ENCODE data around the gene XPR1. TPM values are rescaled to one million over a fixed set of nuclear protein-coding genes. Genes with fewer than 3 reads are reported as not detected.

The XPR1 gene
- total RNA-seq, 1 donor from 2014 or later = 26.0 TPM

DNA sequence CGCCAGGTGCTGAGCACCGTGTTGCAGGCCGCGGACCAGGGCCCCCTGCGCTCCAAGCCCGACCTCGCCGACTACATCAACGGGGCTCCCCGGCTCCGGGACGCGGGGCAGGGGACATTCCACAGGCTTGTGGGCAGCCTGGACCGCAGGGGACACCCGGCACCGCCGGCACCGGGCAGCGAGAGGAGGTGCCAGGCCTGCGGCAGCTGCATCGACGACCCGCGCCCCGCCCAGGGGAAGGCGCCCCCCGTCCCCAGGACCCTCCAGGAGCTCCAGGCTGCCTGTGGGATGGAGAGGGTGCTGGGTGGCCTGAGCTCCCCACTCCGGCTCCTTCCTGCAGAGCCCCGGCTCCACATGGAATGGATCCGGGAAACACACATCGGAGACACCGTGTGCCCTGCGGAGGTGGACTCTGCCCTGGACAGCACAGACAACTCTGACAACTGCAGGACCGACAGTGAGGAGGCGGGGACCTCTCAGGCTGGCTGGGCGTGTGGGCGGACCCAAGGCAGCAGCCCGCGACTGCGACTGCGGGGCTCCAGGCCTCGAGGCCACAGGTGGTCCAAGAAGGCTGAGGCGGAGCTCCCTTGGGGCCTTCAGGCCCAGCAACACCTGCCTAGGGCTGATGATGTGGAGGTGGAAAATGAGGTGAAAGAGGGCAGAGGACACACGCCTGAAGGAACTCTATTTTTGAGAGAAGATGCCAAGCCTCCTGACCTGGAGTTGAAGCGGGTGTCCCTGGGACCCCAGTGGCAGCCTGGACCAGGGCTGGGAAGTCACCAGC lies 303.7 kb downstream of the XPR1 start:
- no peak for DNase-seq

DNA sequence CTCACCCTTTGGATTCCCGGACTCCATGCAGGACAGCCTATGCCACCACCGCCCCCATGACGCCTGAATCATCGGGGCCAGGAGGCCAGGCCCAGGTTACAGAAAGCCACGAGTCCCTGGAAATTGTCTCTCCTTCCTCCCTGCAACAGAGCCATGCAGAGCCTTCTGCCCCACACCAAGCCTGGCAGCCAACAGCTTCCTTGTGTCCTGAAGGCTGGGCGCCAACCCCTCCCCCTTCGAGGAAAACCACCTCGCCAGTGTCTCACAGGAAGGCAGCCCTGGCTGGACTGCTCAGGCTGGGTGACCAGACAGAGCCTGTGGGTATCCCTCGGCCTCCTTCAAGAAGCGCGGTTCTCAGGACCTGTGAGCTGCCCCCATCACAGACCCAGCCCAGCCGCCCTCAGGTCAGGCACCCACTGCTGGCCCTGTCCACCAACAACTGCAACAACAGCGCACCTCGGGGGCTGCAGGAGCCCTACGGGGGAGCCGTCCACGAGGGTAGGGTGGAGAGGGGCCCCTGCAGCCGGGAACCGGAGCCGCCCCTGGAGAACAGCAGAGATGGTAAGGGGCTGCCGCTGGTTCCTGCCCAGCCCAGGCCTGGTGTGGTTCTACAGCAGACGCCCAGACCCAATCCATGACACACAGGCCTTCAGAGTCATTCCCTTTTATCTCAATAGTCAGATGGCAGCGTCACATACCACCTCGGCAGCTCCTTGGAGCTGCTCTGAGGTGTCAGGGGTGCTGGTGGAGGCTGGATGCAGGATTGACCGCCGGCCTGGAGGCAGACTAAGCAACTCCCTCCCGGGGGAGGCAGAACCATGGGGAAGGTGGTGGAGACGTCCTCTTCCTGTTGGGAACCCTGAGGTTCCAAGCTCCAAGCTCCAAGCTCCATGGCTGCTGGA lies 304.5 kb downstream of the XPR1 start:
- DNase-seq = no peak

DNA sequence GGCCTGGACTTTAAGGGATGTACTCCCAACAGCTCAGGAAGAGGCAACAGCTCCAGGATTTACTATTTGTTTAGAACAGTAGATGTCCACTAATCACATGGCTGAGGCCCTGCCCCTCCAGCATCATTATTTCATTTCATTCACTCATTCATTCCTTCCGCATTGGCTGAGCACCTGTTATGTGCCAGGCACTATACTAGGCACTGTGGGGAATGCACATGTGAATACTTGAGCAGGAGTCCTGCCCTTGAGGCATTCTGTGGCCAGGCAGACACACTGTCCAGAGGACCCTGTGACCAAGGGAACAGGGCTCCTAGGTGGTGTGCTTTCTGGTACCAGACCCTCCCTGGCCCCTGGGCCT lies 305.2 kb downstream of the XPR1 start:
- DNase-seq = no peak

DNA sequence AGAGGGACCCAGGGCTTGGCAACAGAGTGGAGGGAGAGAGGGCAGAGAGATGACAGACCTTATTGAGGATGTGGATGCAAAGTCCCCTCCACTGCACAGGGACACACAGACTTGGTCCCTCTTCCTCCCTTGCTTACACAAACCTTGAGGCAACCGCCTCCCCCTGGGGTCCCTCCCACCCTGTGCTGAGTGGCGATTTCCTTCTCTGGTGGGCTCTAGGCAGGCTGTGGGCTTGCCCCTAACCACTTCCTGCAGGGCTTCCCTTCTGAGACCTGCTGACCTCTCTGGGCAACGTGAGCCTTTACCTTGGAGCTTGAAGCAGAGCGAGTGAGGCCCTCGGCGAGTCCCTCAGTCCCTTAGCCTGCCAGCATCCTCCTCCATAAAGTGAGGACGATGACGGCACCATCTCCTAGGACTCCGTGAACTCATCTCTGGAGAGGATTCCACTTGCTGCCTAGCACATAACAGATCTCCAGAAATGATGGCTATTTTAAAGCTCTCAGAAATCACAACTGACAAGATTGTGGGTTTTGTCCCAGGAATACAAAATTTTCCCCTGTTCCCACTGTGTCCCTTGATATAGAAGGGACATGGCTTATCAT lies 305.9 kb downstream of the XPR1 start:
- DNase-seq = no peak

DNA sequence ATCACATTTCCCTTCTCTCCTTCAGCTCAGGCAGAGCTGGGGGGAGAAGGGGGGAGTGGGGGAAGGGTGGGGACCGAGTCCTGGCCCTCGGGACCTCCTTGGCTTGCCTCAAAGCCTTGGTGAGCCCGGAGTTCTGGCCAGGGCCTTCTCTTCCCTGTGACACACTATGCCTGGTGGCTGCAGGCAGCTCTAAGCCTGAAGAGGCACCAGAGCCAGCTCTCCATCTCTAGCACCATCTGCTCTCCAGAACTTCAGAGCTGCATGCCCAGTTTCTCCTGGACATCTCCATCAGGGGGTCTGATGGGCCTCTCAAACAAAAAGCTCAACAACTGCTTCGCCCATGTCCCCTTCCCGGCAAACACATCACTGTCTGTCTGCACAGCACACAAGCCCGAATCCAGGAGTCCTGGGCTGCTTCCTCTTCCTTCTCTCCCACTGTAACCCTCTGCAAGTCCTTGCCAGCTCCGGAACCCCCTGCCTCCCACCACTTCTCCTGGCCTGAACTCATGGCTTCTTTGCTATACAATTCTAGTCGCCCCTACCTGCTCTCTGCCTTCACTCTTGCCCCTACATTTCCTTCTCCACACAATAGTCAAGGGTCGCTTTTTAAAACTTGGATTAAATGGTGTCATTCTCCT lies 307.4 kb downstream of the XPR1 start:
- no peak for DNase-seq

DNA sequence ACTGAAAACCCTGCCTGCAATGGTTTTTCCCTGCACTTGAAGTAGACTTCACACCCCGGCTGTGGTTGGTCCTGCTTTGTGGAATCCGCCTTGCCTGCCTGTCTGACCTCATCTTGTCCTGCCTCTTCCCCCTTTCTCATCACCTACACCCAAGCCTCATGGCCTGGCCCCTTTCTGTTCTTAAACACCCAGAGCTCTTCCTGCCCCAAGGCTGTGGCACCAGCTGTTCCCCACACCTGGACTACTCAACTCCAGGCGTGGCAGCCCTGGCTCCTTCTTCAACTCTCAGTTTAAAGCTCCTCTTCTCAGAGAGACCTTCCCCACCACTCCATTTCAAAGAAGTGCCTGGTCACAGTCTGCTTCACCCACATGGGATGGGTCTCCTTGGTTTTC lies 307.9 kb downstream of the XPR1 start:
- DNase-seq = no peak

Other genes starting within 250 kb of the XPR1 start
- gene ACBD6, start 129.4 kb upstream of the XPR1 start, total RNA-seq = 48.8 and 52.6 TPM in 2 replicates
- not detected in 2 replicates for gene OVAAL, start 73.1 kb upstream of the XPR1 start, total RNA-seq

Measured in dermis blood vessel endothelial cell (primary cell).